GM18520 (cell line): Measurements from ENCODE around the gene TMEM51.

Experiments used
- ATAC-seq: cut with Tn5 transposase; IDR thresholded peaks from one replicate; pipeline ENCODE4 v1.9.1; 2021; ENCODE audit not compliant: unreplicated experiment

Gene TMEM51, protein sequence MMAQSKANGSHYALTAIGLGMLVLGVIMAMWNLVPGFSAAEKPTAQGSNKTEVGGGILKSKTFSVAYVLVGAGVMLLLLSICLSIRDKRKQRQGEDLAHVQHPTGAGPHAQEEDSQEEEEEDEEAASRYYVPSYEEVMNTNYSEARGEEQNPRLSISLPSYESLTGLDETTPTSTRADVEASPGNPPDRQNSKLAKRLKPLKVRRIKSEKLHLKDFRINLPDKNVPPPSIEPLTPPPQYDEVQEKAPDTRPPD

DNA sequence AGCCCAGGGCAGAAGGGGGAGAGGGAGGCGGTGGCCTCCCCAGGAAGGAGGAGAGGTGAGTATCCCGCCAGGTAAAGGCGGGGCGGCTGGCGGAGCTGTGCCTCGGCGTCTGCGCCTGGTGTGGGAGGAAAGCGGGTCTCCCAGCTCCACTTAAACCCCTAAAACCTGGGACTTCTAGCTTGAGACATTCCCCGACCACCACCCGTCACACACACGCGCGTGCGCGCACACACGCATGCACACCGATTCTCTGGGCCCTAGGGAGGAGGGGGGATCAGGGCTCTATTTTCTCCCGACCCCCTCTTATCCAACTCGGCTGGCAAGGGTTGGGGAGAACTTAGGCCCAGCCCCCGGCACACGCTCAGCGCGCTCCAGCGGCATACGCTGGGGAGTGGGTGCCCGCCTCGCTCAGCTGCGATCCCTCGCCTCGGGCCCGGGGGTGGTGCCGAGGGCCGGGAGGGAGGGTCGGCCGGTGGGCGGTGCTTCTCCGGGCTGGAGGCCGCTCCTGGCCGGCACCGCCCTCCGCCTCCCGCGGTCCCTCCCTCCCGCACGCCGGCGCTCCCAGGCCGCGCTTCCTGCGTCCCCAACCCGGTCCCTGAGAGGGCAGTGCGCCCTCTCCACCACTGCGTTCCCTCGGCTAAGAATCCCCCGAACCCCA, at the start of gene TMEM51:
TMEM51 (plus strand) TSS at position 564 of the 658 bp plus-strand sequence. CDS start 61,341 bp downstream, outside the sequence.
- no peak for ATAC-seq

DNA sequence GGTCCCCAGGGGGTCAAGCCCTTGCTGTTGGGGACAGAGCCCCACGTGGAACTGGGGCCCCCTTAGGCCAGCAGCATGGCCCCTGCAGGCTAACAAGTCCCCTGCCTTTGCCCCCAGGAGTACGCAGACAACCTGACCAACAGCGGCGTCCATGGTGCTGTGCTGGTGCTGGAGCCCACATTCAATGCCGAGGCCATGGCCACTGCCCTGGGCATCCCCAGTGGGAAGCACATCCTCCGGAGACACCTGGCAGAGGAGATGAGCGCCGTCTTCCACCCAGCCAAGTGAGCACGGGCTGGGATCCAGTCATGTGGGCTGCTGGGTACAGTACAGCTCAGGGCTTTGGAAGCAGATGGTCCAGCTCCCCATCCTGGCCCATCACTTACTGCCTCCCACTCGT, 49.6 kb upstream of the TMEM51 start:
- no peak for ATAC-seq

DNA sequence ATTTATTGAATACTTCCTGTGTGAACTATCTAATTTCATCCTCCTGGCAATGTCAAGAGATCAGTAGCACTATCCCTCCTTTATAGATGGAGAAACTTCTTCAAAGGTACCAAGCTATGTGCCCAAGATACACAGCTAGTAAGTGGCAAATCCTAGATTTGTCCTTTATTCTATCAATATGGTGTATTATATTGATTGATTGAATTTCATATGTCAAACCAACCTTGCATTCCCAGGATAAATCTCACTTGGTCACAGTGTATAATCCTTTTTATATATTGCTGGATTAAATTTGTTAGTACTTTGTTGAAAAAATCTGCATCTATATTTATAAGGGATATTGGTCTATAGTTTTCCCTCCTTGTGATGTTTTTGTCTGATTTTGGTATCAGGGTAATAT, 48.8 kb upstream of the TMEM51 start:
- no peak for ATAC-seq

DNA sequence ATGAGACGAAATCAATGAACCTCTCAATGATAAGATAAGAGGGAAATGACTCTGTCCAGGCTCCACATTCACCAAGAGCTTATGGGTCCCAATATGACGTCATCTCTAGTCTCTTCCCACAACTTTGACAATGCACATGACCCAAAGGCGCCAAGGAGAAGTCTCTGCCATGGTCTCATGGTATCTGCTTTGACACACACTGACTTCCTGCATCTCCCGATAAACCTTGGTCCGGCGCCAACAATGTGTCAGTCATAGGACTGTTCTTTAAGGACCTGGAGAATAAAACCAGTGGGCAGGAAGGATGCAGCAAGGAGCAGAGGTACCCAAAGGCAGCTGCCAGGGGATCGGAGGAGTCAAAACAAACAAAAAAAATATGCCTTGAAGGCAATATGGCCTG, 46.9 kb upstream of the TMEM51 start:
- no peak for ATAC-seq

DNA sequence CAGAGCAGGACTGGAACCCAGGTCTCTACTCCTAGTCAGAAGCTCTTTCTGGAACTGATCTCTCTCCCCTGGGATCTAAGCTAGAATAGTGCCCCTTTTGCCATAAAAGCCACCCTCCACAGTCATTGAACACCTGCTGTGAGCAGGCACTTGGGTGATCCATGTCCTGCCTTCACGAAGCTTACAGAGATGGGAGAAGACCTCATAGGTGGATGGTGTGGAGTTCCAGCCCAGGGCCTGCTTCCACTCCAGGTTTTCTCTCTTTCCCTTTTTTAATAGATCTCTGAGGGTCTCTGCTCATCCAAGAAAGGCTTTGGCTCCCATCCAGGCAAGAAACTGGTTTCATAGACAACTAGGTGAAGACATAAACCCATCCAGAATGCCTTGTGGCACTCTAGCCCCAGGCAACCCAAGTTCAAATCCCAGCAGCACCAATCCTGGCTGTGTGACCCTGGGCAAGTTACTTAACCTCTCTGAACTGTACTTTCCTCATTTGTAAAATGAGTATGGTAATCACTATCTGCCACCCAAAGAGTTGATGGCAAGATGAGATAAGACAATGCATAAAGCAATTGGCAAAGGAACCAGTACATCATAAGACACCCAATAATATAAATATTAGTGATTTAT, 46.4 kb upstream of the TMEM51 start:
- no peak for ATAC-seq

DNA sequence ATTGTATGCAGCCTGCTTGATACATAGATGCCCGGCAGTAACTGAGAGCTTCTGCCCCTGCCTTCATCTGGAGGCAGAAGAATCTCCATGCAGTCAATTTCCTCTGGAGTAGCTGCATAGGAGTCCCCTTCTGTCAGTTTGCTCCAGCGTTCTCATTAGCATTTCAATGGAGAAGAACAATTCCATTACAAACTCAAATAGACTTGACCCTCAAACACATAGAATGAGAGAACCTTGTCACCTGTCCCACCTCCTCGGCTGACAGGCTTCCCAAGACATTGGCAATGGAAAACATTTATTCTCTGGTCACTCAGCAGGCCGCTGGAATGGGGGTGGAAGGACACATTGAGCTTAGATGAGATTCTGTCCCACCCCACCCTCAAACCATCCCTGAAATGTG, 45.6 kb upstream of the TMEM51 start:
- no peak for ATAC-seq

GRCh38 chr1:15110128-15110866, 43.2 kb upstream of the TMEM51 start:
- ATAC-seq: no peak

- no peak for ATAC-seq
Measured at GRCh38 chr1:15110867-15111230, 42.7 kb upstream of the TMEM51 start.

DNA sequence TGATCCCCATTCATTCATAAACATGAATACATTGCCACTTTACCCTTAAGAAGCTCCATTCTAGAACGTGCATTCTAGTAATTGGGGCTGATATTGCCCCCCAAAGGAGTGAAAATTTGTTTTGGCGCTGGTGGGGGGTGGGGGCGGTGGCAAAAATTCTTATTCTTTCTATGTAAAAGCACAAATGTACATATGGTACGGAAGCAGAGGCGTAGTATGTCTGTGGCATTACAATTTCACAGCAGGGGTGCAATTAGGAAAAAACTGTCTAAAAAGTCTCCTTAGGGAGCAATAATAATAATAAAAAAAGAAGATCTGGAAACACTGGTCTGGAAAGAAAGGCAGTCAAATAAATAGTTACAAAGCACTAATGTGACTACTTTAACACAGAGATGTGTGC, 40.4 kb upstream of the TMEM51 start:
- ATAC-seq: no peak

- no peak for ATAC-seq
Measured at GRCh38 chr1:15114884-15115283, 38.7 kb upstream of the TMEM51 start.

GRCh38 chr1:15115542-15116330, 37.8 kb upstream of the TMEM51 start:
- no peak for ATAC-seq

DNA sequence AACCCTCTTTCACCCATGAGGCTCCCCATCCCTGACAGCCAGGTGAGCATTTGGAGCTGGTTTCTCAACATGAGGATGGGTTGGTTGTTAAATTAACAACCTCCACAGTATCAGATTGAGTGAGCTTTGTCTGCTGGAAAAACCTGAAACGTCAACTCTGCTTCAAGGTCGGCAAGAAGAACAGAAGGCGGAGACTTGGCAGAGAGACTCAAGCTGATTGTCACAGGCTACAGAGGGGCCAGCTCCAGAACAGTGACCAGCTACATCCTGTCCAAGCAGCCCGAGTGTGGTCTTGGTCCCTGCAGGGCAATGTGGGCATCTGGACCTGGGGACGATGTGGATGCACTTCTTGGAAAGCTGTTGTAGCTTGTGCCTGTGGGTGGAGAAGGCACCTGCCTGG, 36.6 kb upstream of the TMEM51 start:
- no peak for ATAC-seq

DNA sequence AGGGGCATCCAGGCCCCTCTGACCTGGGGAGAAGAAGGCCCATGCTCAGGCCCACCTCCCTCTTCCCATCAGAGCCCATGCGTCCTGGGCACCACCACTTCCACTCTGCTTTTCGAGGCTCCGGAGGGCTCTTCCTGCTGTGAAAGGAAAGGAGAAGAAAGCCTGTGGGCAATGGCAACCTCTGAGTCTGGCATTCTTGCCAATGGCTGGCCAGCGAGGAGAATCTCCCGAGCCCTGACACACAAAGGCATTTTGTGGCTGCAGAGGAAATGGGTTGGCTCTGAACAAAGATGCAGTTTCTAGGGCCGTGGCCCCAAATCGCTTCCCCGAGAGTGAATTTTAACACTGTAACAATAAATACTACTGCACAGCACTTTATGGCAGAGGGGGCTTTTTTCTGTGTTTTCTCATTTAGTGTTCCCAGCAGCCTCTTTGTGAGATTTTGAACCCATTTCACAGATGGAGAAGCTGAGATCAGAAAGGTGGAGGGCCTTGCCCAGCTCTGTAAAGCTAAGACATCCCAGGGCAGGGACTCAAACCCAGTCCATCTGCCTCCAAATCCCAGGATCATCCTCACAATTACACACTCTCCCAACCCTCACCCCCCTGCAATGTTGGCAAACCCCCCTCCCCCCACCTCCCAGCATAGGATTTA, 35.7 kb upstream of the TMEM51 start:
- no peak for ATAC-seq

GRCh38 chr1:15118579-15118978, 35.0 kb upstream of the TMEM51 start:
- no peak for ATAC-seq

DNA sequence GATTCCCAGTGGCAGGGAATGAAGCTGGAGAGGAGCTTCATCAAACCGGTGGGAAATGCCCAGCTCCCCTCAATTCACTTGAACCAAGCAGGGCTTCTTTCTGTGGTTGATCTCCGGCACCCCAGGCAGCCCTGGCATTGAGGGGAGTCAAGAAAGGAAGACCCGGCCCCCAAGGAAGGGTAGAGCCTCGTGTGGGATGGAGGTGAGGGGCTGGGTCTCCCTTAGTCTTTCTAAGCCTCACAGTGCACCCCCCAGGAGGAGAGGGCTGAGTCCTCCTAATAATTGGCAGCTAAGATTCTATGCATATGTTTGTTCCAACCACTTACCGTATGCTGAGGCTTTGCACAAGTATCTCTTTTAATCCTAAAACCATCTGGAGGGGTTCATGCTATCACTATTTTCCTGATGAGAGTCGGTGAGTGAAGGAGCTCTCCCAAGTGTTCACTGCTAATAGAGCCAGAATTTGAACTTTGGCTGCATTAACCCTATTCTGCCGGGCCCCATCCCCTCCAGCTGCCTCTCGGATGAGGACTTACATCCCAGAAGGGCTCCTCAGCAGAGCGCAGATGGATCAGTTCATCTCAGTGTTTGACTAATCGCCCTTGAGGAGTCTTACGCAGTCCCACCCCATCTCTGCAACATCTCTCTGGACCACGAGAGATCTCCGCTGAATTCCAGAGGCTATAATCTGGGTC, 33.1 kb upstream of the TMEM51 start:
- ATAC-seq: no peak

DNA sequence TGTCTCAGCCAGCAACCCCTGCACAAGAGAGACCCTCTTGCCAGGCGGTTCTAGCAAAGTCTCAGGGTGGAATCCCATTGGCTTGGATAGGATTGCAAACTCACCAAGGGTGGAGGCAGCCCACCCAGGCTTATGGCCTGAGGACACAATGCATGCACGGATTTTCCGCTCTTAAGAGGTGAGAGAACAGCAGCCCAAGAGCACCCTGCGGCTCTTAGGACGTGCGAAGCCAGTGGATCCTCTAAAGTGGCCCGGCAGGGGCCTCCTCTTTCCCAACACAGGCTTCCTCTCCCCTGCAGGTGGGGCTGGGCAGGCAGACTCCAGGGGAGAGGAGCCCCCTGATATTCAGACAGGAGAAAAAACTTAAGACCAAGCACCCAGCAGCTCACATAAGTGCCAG, 31.2 kb upstream of the TMEM51 start:
- ATAC-seq: no peak

GRCh38 chr1:15123270-15123669, 30.3 kb upstream of the TMEM51 start:
- no peak for ATAC-seq

DNA sequence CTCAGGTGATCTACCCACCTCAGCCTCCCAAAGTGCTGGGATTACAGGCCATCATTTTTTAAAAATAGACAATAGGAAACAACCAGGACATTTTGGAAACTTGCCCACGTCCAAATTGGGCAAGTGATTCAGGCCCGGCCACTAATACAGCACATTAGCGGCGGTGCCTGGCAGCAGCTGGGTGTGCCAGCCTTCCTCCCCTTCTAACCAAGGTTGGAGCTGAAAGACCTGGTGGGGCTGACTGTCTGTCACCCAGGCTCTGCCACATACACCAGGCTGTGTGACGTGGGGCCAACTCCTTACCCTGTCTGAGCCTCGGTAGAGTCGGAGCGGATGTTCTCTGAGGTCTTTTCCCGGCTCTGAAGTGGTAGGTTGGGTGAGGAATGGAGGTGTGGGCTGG, 29.6 kb upstream of the TMEM51 start:
- ATAC-seq: no peak

- ATAC-seq: no peak
Measured at GRCh38 chr1:15124362-15125100, 29.0 kb upstream of the TMEM51 start.
